DND-41 (cell line): ENCODE data around the gene MTHFD1.

Source experiments
- CTCF ChIP-seq: IDR thresholded peaks from 2 replicates; pipeline ENCODE4 v1.5.1; 2012; ENCODE audit warnings: borderline replicate concordance, low read length, moderate library complexity, mild to moderate bottlenecking; ENCODE audit not compliant: poor library complexity, severe bottlenecking; ENCODE audit errors: extremely low read depth
- EZH2 ChIP-seq: IDR thresholded peaks from 3 replicates; pipeline ENCODE4 v1.6.1; 2012; ENCODE audit warnings: borderline replicate concordance, low read depth, mild to moderate bottlenecking, moderate library complexity, low read length, inconsistent platforms; ENCODE audit not compliant: severe bottlenecking

DNA sequence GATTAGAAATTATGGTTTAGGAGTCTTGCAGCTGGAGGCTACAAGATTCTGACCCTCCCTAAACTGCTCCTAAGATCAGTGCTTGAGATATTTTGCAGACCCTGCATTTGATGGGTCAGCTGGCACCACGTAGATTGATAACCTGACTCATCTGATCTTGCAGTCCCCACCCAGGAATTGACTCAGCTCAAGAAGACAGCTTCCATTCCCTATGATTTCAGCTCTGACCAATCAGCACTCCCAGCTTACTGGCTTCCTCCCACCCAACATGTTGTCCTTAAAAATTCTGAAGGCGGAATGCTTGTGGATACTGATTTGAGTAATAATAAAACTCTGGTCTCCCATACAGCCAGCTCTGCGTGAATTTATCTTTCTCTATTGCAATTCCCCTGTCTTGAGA lies 23.2 kb upstream of the MTHFD1 start:
- TF ChIP-seq CTCF, result no peak
- TF ChIP-seq EZH2, result no peak
